Activated CD8-positive, alpha-beta memory T cell treated with anti-CD3 and anti-CD28 coated beads, Interleukin-2, amount 50 U/mL, for 1 hour (primary cell): Measurements from ENCODE around the gene GNG13.

Source experiments
- DNase-seq: peaks from one replicate; pipeline ENCODE4 v3.0.0-alpha.2; 2020; ENCODE audit errors: extremely low read depth

Gene GNG13

GRCh38 chr16:794091-794822 is 6.3 kb downstream of the GNG13 start:
- no peak for DNase-seq

- no peak for DNase-seq
Measured at GRCh38 chr16:793414-793813, 7.1 kb downstream of the GNG13 start.

- DNase-seq: no peak
Measured at GRCh38 chr16:792221-792995, 8.1 kb downstream of the GNG13 start.

- DNase-seq: no peak
Measured at GRCh38 chr16:791131-791530, 9.4 kb downstream of the GNG13 start.

- DNase-seq: no peak
Measured at GRCh38 chr16:790086-790485, 10.4 kb downstream of the GNG13 start.

- DNase-seq: no peak
Measured at GRCh38 chr16:789191-789850, 11.2 kb downstream of the GNG13 start.

- peak; percentile 68 for DNase-seq
Measured at GRCh38 chr16:788399-789126, 12.0 kb downstream of the GNG13 start, which contains the start of gene CHTF18. Gene CHTF18, plus strand, starts transcription at chr16:788620. Its CDS starts 65 bp downstream, at chr16:788685.

GRCh38 chr16:787978-788398 is 12.5 kb downstream of the GNG13 start, which contains the start of gene RPUSD1:
Gene RPUSD1, minus strand, starts transcription at chr16:788381. Its CDS starts 644 bp downstream, at chr16:787737.
- DNase-seq: no peak

- DNase-seq: no peak
Measured at GRCh38 chr16:787321-787966, 13.1 kb downstream of the GNG13 start.

GRCh38 chr16:785563-786535 is 14.7 kb downstream of the GNG13 start:
- peak; percentile 25 for DNase-seq

GRCh38 chr16:784431-784830 is 16.1 kb downstream of the GNG13 start:
- no peak for DNase-seq

GRCh38 chr16:783404-784161 is 17.0 kb downstream of the GNG13 start:
- DNase-seq: no peak

- DNase-seq: no peak
Measured at GRCh38 chr16:782766-783403, 17.6 kb downstream of the GNG13 start.

GRCh38 chr16:782258-782657 is 18.3 kb downstream of the GNG13 start:
- DNase-seq: no peak

GRCh38 chr16:781346-782010 is 19.1 kb downstream of the GNG13 start:
- DNase-seq: no peak

GRCh38 chr16:780296-780695 is 20.2 kb downstream of the GNG13 start:
- no peak for DNase-seq

- no peak for DNase-seq
Measured at GRCh38 chr16:779561-779960, 21.0 kb downstream of the GNG13 start.

GRCh38 chr16:778909-779527 is 21.5 kb downstream of the GNG13 start:
- DNase-seq: no peak
